NT2/D1 (cell line): ENCODE results near the gene RAB40B.

Experiments used
- SUZ12 ChIP-seq: IDR thresholded peaks from 2 replicates; pipeline ENCODE4 v1.6.1; 2011; ENCODE audit not compliant: insufficient read length, insufficient read depth; ENCODE audit errors: extremely low read depth
- YY1 ChIP-seq: IDR thresholded peaks from 2 replicates; pipeline ENCODE4 v1.6.1; 2011; ENCODE audit not compliant: insufficient read length, insufficient read depth
- ZNF274 ChIP-seq: IDR thresholded peaks from 2 replicates; pipeline ENCODE4 v1.6.1; 2011; ENCODE audit warnings: mild to moderate bottlenecking, low read depth, low read length

DNA sequence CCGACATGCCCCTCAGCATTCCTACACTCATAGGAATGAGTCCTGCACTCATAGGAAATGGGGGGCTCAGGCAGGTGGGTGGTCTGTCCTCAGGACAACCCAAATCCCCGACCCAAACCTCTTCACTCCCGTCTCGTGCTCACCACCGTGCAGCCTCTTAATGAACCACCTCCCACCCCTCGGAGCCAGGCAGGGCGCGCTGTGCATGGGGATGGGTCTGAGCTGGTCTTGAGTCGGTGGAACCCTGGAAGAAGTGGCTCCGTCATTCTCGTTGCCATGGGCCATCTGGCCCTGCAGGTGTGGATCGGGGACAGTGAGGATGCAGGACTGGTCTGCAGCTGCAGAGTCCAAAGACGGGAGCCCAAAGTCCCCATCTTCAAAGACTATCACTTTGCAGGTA is 6.4 kb upstream of the RAB40B start:
- no peak for TF ChIP-seq YY1
- TF ChIP-seq ZNF274, result no peak
- TF ChIP-seq SUZ12, result no peak
